ENCODE data around the gene PORCN.

PORCN gene

DNA sequence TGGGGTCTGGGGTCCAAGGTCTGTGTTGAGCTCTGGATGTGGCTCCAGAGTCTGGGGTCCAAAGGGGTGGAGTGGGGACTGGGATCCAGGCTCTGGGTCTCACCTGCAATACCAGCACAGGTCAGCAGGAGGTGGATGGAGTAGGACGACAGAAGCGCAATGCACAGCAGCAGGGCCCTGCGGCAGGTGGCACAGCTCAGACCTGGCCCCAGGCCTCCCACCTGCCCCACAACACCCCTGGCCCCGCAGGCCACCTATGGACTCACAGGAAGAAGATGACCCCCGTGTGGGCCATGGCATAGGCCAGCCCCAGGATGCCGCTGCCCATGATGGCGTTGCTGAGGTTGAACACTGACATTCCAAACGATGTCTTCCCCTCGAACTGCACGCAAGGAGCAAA lies 42.1 kb upstream of the PORCN start:
- TF ChIP-seq SIN3A (IDR thresholded peaks at IDR 0.05; ENCODE audit: borderline replicate concordance, insufficient read depth, low read length) (no peak), POLR2AphosphoS5 (IDR thresholded peaks at IDR 0.05; ENCODE audit: low read depth, low read length) (no peak), FOXP2 (optimal IDR thresholded peaks at IDR 0.05; ENCODE audit: borderline replicate concordance, extremely low read depth, extremely low read length, insufficient read depth) (no peak), TAF1 (IDR thresholded peaks at IDR 0.05; ENCODE audit: borderline replicate concordance, insufficient read depth, low read length) (no peak), REST (IDR thresholded peaks at IDR 0.05; ENCODE audit: insufficient read depth in 1 of 2, low read depth in 2 of 2, low read length in 2 of 2) (no peak)

GRCh38 chrX:48467281-48467761 lies 41.5 kb upstream of the PORCN start:
- TF ChIP-seq TAF1 (IDR thresholded peaks at IDR 0.05; ENCODE audit: borderline replicate concordance, insufficient read depth, low read length), result no peak
- no peak for TF ChIP-seq POLR2AphosphoS5 (IDR thresholded peaks at IDR 0.05; ENCODE audit: low read depth, low read length)
- TF ChIP-seq SIN3A (IDR thresholded peaks at IDR 0.05; ENCODE audit: borderline replicate concordance, insufficient read depth, low read length), result no peak
- TF ChIP-seq REST (IDR thresholded peaks at IDR 0.05; ENCODE audit: insufficient read depth in 1 of 2, low read depth in 2 of 2, low read length in 2 of 2), result no peak
- TF ChIP-seq FOXP2 (optimal IDR thresholded peaks at IDR 0.05; ENCODE audit: borderline replicate concordance, extremely low read depth, extremely low read length, insufficient read depth), result no peak

GRCh38 chrX:48468247-48468671 lies 40.5 kb upstream of the PORCN start:
- TF ChIP-seq REST (IDR thresholded peaks at IDR 0.05; ENCODE audit: insufficient read depth in 1 of 2, low read depth in 2 of 2, low read length in 2 of 2), result no peak
- TF ChIP-seq SIN3A (IDR thresholded peaks at IDR 0.05; ENCODE audit: borderline replicate concordance, insufficient read depth, low read length), result no peak
- TF ChIP-seq POLR2AphosphoS5 (IDR thresholded peaks at IDR 0.05; ENCODE audit: low read depth, low read length), result no peak
- no peak for TF ChIP-seq TAF1 (IDR thresholded peaks at IDR 0.05; ENCODE audit: borderline replicate concordance, insufficient read depth, low read length)
- TF ChIP-seq FOXP2 (optimal IDR thresholded peaks at IDR 0.05; ENCODE audit: borderline replicate concordance, extremely low read depth, extremely low read length, insufficient read depth), result no peak

- no peak for TF ChIP-seq TAF1 (IDR thresholded peaks at IDR 0.05; ENCODE audit: borderline replicate concordance, insufficient read depth, low read length)
- TF ChIP-seq SIN3A (IDR thresholded peaks at IDR 0.05; ENCODE audit: borderline replicate concordance, insufficient read depth, low read length), result no peak
- TF ChIP-seq REST (IDR thresholded peaks at IDR 0.05; ENCODE audit: insufficient read depth in 1 of 2, low read depth in 2 of 2, low read length in 2 of 2), result no peak
- TF ChIP-seq POLR2AphosphoS5 (IDR thresholded peaks at IDR 0.05; ENCODE audit: low read depth, low read length), result no peak
- no peak for TF ChIP-seq FOXP2 (optimal IDR thresholded peaks at IDR 0.05; ENCODE audit: borderline replicate concordance, extremely low read depth, extremely low read length, insufficient read depth)
These were observed 39.8 kb upstream of the PORCN start for GRCh38 chrX:48468693-48469691.

All from PFSK-1 (cell line).